ENCODE data around the gene ARVCF. TPM values are rescaled to one million over a fixed set of nuclear protein-coding genes. Genes with fewer than 3 reads are reported as not detected.

The ARVCF gene
- total RNA-seq, 1 donor: 27.1 TPM

DNA sequence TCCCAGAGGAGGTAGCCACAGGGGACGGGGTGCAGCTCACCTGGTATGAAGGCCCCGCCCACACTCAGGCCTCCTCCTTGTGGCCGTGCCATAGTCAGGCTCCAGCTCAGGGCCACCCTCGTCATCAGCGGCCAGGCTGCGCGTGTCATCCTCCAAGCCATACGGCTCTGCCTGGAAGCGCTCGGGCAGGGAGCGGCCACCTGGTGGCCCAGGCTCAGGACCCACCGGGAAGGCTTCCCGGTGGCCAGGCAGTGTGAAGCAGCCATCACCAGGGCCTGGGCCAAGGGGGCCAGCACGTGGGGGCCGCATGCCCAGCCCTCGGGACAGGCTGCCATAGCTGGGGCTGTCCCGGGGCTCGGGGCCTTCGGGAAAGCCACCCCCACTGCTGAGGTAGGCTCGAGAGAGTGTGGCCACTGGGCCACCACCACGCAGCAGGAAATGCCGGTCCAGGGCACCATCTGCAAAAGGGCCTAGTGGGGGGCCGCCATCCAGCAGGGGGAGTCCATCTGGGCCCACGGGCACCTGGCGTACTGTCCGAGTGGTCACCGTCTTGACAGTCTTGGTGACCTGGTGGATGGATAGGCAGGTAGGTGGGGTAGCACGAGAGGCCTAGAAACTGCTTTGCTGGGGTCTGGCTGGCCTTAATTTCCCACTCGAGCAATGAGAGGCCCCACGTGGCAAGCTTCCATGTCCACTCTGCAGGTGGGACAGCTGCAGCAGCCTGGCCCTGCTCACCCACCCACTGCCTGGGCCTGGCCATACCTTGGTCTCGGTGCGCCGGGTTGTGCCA, 35.3 kb downstream of the ARVCF start:
- H4K20me1 ChIP-seq (ENCODE audit: insufficient read depth, low read length): peaks cover 40% of the 10 kb centered on the region
- H3K79me2 ChIP-seq (ENCODE audit: insufficient read depth, low read length): peaks cover 17% of the 10 kb centered on the region
- no peaks in the 10 kb centered on the region for H3K27me3 ChIP-seq (ENCODE audit: insufficient read depth, low read length)
- no peak for DNase-seq (ENCODE audit: insufficient read length, low spot score, missing footprints)
- H3K27ac ChIP-seq (ENCODE audit: low read depth, low read length): no peak overlapping the region
- peaks cover 16% of the 10 kb centered on the region for H3K4me1 ChIP-seq (ENCODE audit: insufficient read depth, low read length)
- H3K4me2 ChIP-seq (ENCODE audit: insufficient read depth, low read length): no peak overlapping the region
- TF ChIP-seq, protein P1, sequence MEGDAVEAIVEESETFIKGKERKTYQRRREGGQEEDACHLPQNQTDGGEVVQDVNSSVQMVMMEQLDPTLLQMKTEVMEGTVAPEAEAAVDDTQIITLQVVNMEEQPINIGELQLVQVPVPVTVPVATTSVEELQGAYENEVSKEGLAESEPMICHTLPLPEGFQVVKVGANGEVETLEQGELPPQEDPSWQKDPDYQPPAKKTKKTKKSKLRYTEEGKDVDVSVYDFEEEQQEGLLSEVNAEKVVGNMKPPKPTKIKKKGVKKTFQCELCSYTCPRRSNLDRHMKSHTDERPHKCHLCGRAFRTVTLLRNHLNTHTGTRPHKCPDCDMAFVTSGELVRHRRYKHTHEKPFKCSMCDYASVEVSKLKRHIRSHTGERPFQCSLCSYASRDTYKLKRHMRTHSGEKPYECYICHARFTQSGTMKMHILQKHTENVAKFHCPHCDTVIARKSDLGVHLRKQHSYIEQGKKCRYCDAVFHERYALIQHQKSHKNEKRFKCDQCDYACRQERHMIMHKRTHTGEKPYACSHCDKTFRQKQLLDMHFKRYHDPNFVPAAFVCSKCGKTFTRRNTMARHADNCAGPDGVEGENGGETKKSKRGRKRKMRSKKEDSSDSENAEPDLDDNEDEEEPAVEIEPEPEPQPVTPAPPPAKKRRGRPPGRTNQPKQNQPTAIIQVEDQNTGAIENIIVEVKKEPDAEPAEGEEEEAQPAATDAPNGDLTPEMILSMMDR (IDR thresholded peaks at IDR 0.05; ENCODE audit: extremely low read depth, low read depth, low read length): no peak
- no peaks in the 10 kb centered on the region for H3K9me3 ChIP-seq (ENCODE audit: low read depth, low read length)
- H3K4me3 ChIP-seq (ENCODE audit: insufficient read depth, low read length): no peak overlapping the region
- H3K36me3 ChIP-seq (ENCODE audit: insufficient read depth, low read length): no peaks in the 10 kb centered on the region
- no peak overlapping the region for H2AFZ ChIP-seq (ENCODE audit: low read length)

DNA sequence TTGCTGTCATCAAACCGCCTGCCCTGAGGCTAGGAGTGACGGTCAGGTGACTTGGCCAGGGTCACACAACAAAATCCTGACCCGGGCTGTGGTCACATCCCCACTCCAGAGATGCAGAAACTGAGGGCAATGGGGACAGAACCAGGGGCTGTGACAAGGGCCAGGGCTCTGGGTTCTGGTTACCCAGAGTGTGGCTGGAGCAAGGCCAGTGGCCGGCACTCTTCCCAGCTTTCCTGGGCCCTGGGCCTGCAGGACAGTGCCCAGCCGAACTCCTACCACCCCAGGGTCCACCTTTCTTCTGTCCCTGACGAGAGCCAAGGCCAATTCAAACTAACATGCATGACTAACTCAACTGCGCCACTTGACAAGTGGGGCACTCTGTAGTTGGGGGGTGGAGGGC, 35.9 kb downstream of the ARVCF start:
- Histone ChIP-seq H2AFZ (ENCODE audit: low read length) (no peak overlapping the region), H3K27me3 (ENCODE audit: insufficient read depth, low read length) (no peaks in the 10 kb centered on the region)
- TF ChIP-seq, protein P1 (IDR thresholded peaks at IDR 0.05; ENCODE audit: extremely low read depth, low read depth, low read length): no peak

DNA sequence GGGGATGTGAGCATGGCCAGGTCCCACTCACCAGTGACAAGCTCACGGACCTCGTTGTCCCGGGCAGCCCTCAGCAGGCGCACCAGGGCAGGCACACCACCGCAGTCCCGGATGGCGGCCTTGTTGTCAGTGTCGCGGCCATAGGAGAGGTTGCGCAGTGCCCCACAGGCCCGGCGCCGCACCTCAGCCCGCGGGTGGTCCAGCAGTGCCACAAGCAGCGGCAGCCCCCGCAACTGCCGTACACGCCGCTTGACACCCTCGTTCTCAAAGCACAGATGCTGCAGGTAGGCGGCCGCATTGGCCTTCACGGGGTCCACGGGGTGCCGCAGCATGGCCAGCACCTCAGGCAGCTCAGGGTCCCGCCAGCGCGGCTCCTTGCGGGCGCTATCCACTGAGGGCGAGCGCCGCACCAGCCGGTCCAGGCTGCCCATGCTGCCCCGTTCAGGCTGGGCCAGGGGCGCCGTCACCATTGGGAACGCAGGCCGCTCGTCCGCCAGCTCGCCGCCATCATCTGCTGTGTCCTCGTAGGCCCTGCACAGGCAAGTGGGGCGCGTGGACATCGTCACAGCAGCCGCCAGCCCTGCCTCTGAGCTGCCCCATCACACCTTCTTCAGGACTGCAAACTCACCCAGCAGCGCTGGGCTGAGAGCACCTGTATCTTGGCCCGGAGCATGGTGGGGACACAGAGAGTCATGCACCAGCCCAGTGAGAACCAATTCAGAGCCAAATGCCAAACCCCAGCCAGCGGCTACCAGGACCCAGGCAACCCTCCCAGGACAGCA, 36.7 kb downstream of the ARVCF start:
- Histone ChIP-seq H2AFZ (ENCODE audit: low read length) (no peak overlapping the region), H3K4me1 (ENCODE audit: insufficient read depth, low read length) (peaks cover 10% of the 10 kb centered on the region), H3K36me3 (ENCODE audit: insufficient read depth, low read length) (no peaks in the 10 kb centered on the region), H3K27me3 (ENCODE audit: insufficient read depth, low read length) (no peaks in the 10 kb centered on the region), H3K4me3 (ENCODE audit: insufficient read depth, low read length) (no peak overlapping the region), H3K4me2 (ENCODE audit: insufficient read depth, low read length) (no peak overlapping the region), H3K27ac (ENCODE audit: low read depth, low read length) (no peak overlapping the region), H3K9me3 (ENCODE audit: low read depth, low read length) (no peaks in the 10 kb centered on the region), H4K20me1 (ENCODE audit: insufficient read depth, low read length) (peaks cover 29% of the 10 kb centered on the region), H3K79me2 (ENCODE audit: insufficient read depth, low read length) (peaks cover 8% of the 10 kb centered on the region)
- peak; percentile 62 for DNase-seq (ENCODE audit: insufficient read length, low spot score, missing footprints)
- TF ChIP-seq, protein P1 (IDR thresholded peaks at IDR 0.05; ENCODE audit: extremely low read depth, low read depth, low read length): no peak

More for the DNA sequence above, 35.9 kb downstream of the ARVCF start:
- peaks cover 12% of the 10 kb centered on the region for H3K79me2 ChIP-seq (ENCODE audit: insufficient read depth, low read length)
- H3K36me3 ChIP-seq (ENCODE audit: insufficient read depth, low read length): no peaks in the 10 kb centered on the region
- peaks cover 35% of the 10 kb centered on the region for H4K20me1 ChIP-seq (ENCODE audit: insufficient read depth, low read length)
- no peaks in the 10 kb centered on the region for H3K9me3 ChIP-seq (ENCODE audit: low read depth, low read length)
- no peak overlapping the region for H3K4me3 ChIP-seq (ENCODE audit: insufficient read depth, low read length)
- no peak overlapping the region for H3K4me2 ChIP-seq (ENCODE audit: insufficient read depth, low read length)
- peaks cover 10% of the 10 kb centered on the region for H3K4me1 ChIP-seq (ENCODE audit: insufficient read depth, low read length)
- DNase-seq (ENCODE audit: insufficient read length, low spot score, missing footprints): peak; percentile 68
- no peak overlapping the region for H3K27ac ChIP-seq (ENCODE audit: low read depth, low read length)

DNA sequence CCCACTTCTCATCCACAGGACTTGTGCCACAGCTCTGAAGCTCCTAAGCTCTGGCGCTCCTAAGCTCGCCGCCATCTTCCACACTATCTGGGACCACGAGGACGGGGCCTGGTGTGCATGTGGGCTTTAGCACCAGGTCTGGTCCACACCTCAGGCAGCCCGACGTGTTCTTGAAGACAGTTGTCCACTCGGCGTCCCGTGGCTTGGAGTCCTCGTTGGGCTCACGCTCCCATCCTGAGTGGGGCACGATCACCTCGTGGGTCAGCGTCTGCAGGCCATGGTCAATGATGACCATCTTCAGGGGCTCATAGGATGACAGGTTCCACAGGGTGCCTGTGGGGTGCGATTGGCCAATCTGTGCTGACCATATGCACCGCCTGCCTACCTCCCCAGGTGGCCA, 37.9 kb downstream of the ARVCF start:
- no peaks in the 10 kb centered on the region for H3K9me3 ChIP-seq (ENCODE audit: low read depth, low read length)
- peaks cover under 1% of the 10 kb centered on the region for H3K4me1 ChIP-seq (ENCODE audit: insufficient read depth, low read length)
- DNase-seq (ENCODE audit: insufficient read length, low spot score, missing footprints): no peak
- TF ChIP-seq, protein P1 (IDR thresholded peaks at IDR 0.05; ENCODE audit: extremely low read depth, low read depth, low read length): no peak
- no peak overlapping the region for H3K4me3 ChIP-seq (ENCODE audit: insufficient read depth, low read length)
- no peak overlapping the region for H2AFZ ChIP-seq (ENCODE audit: low read length)
- H3K79me2 ChIP-seq (ENCODE audit: insufficient read depth, low read length): peaks cover 3% of the 10 kb centered on the region
- no peaks in the 10 kb centered on the region for H3K36me3 ChIP-seq (ENCODE audit: insufficient read depth, low read length)
- no peak overlapping the region for H3K27ac ChIP-seq (ENCODE audit: low read depth, low read length)
- H4K20me1 ChIP-seq (ENCODE audit: insufficient read depth, low read length): peaks cover 24% of the 10 kb centered on the region
- H3K27me3 ChIP-seq (ENCODE audit: insufficient read depth, low read length): no peaks in the 10 kb centered on the region
- no peak overlapping the region for H3K4me2 ChIP-seq (ENCODE audit: insufficient read depth, low read length)
